ENCODE data around the gene SLC22A31.
"Not testable (repeated sequence)": the region's sequence is repeated elsewhere in the genome, so short reads cannot be mapped to it uniquely, and the experiment has no call there.

DNA sequence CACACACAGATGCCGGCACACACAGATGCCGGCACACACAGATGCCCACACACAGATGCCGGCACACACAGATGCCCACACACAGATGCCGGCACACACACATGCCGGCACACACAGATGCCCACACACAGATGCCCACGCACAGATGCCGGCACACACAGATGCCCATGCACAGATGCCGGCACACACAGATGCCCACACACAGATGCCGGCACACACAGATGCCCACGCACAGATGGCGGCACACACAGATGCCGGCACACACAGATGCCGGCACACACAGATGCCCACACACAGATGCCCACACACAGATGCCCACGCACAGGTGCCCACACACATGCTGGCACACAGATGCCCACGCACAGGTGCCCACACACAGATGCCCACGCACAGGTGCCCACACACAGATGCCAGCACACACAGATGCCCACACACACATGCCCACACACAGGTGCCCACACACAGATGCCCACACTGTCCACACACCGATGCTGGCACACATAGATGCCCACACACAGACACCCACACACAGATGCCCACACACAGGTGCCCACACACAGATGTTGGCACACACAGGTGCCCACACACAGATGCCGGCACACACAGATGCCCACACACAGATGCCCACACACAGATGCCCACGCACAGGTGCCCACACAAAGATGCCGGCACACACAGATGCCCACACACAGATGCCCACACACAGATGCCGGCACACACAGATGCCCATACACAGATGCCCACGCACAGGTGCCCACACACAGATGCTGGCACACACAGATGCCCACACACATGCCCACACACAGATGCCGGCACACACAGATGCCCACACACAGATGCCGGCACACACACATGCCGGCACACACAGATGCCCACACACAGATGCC lies 11.6 kb downstream of the SLC22A31 start:
- TF ChIP-seq, protein P1, sequence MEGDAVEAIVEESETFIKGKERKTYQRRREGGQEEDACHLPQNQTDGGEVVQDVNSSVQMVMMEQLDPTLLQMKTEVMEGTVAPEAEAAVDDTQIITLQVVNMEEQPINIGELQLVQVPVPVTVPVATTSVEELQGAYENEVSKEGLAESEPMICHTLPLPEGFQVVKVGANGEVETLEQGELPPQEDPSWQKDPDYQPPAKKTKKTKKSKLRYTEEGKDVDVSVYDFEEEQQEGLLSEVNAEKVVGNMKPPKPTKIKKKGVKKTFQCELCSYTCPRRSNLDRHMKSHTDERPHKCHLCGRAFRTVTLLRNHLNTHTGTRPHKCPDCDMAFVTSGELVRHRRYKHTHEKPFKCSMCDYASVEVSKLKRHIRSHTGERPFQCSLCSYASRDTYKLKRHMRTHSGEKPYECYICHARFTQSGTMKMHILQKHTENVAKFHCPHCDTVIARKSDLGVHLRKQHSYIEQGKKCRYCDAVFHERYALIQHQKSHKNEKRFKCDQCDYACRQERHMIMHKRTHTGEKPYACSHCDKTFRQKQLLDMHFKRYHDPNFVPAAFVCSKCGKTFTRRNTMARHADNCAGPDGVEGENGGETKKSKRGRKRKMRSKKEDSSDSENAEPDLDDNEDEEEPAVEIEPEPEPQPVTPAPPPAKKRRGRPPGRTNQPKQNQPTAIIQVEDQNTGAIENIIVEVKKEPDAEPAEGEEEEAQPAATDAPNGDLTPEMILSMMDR (IDR thresholded peaks at IDR 0.05), result not testable (repeated sequence)
- TF ChIP-seq POLR2A (IDR thresholded peaks at IDR 0.05), result not testable (repeated sequence)

Measured in thyroid gland (tissue), 4 donors.